Right ventricle myocardium superior (tissue), 1 donor: Measurements from ENCODE around the gene TRIM39. TPM values are rescaled to one million over a fixed set of nuclear protein-coding genes. Genes with fewer than 3 reads are reported as not detected.
A peak's percentile ranks its signal among the peaks of the same experiment; 100 is the strongest.
"Not testable (repeated sequence)": the region's sequence is repeated elsewhere in the genome, so short reads cannot be mapped to it uniquely, and the experiment has no call there.

Experiments
- ATAC-seq: fragments of 200-7000 bp; cut with Tn5 transposase; one replicate; pipeline ENCODE4 v1.9.1; 2020; ENCODE audit warnings: mild to moderate bottlenecking; ENCODE audit not compliant: poor library complexity
- DNase-seq: peaks from one replicate; pipeline ENCODE4 v3.0.0-alpha.2; 2020
- intact Hi-C: fragments of 100-400 bp; cut with DNase I; formaldehyde crosslinking; loops from one replicate; pipeline ENCODE4 v1.11.2; 2022
- total RNA-seq: library from RNA; stranded (reverse); fragmentation: NEBNext Ultra II Directional; extraction: Animal tissue kit (Norgen Biotek cat#: 25700); gene quantifications from one replicate; pipeline ENCODE4 v1.2.1, GENCODE V29; 2021
- donor health status: DM: no; HTN: yes; CAD: no; lungs with severe emphysema.

Gene TRIM39
- total RNA-seq, 1 donor from 2014 or later, result 6.2 TPM

DNA sequence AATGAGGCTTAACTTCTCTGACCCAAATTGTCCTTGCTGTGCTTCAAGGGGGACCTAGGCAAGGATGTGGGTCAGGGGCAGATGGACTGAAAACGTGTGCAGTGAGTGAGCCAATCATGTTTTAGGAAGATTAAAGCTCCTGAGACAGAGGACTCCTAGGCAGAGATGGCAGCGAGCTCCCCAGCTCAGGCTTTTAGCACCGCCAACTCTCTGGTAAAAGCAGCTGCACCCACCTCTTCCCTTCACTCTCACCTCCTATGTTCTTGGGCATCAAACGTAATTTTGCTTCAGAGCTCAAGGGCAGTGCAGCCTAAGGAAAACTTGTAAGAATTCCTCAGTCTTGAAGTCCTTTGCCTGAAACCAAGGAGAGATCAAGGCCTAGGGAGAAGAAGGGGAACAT is 28.6 kb downstream of the TRIM39 start:
- intact Hi-C loops, result no loop called here
- ATAC-seq, result no peak
- no peak for DNase-seq

GRCh38 chr6:30356536-30356935 is 29.8 kb downstream of the TRIM39 start:
- intact Hi-C loops, result no loop called here
- ATAC-seq (no peak), DNase-seq (no peak)

- peak; percentile 53 for ATAC-seq
- intact Hi-C loops, result no loop called here
- DNase-seq, result no peak
These were observed 31.2 kb downstream of the TRIM39 start for GRCh38 chr6:30357678-30358540.

- intact Hi-C loops, result no loop called here
- ATAC-seq (no peak), DNase-seq (no peak)
These were observed 32.5 kb downstream of the TRIM39 start for GRCh38 chr6:30359276-30359675.

DNA sequence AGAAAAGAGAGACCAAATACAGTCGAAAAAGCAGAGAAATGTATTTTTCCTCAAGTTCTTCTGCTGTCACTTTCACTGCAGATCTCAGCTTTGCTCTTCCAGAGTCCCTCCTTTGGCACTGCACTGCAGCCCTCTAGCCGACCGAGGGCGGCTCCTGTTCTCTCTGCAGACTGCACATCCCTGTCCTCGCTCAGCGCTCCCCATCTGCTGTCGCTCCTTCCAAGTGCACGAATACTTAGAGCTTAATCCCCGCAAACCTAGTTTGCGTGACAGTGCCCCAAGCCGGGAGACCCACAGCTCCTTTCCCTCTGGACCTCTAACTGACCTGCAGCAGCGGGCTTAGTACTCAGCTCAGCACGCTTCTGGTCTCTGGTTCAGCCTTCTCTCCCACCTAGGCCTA is 33.4 kb downstream of the TRIM39 start:
- no peak for ATAC-seq
- intact Hi-C loops, result no loop called here
- no peak for DNase-seq

DNA sequence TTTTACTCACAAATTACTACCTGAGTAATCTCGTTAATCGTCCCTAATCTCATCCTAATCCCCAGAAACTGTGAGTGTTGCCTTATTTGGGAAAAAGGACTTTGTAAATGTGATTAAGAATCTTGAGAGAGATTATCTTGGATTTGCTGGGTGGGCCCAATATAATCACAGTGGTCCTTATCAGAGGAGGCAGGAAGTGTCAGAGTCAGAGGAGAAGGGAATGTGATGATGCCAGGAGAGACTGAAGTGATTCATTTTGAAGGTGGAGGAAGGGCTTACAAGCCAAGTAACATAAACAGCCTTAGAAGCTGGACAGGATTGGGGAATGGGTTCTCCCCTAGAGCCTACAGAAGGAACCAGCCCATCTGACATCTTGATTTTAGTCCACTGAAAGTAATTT is 34.9 kb downstream of the TRIM39 start:
- DNase-seq (no peak), ATAC-seq (no peak)
- intact Hi-C loops, result no loop called here

- no peak for ATAC-seq
- intact Hi-C loops, result no loop called here
- no peak for DNase-seq
These were observed 36.7 kb downstream of the TRIM39 start for GRCh38 chr6:30363459-30363858.

GRCh38 chr6:30364591-30364990 is 37.9 kb downstream of the TRIM39 start:
- ATAC-seq, result no peak
- intact Hi-C loops, result no loop called here
- no peak for DNase-seq

GRCh38 chr6:30369280-30369679 is 42.6 kb downstream of the TRIM39 start:
- intact Hi-C loops, DNase-seq, ATAC-seq: not testable (repeated sequence)

- ATAC-seq, result no peak
- DNase-seq, result no peak
- intact Hi-C loops, result no loop called here
These were observed 51.7 kb downstream of the TRIM39 start for GRCh38 chr6:30378290-30378937.

DNA sequence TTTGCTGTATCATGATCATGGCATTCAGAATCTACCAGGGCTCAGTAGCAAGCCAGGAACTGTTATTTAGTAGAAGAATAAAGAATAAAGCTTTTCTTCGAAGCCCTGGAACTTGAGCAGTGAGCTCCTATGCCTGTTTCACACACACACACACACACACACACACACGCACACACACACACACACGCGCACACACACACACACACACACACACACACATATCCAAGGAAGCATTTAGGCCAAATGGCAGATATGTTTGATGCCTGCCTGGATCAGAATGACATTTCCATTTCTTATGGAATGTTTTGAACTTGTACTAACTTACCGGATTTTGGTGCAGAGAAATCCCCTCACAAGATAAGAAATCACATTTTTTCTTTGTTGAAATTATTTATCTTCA is 53.7 kb downstream of the TRIM39 start:
- DNase-seq (no peak), ATAC-seq (no peak)
- intact Hi-C loops, result no loop called here

DNA sequence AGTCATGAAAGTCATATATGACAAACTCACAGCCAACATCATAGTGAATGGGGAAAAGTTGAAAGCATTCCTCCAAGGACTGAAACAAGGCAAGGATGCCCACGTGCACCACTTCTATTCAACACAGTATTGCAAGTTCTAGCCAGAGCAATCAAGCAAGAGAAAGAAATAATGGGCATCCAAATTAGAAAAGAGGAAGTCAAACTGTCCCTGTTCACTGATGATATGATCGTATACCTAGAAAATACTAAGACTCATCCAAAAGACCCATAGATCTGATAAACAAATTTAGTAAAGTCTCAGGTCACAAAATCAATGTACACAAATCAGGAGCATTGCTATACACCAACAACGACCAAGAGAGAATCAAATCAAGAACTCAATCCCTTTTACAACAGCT is 59.4 kb downstream of the TRIM39 start:
- ATAC-seq (no peak), DNase-seq (no peak)
- intact Hi-C loops, result no loop called here

- no peak for DNase-seq
- intact Hi-C loops, result no loop called here
These were observed 64.5 kb downstream of the TRIM39 start for GRCh38 chr6:30391240-30391639.

More at GRCh38 chr6:30391240-30391639, 64.5 kb downstream of the TRIM39 start:
- ATAC-seq, result no peak

Other genes starting within 250 kb of the TRIM39 start
- not detected for gene TRIM31, start 213.8 kb upstream of the TRIM39 start, total RNA-seq
- not detected for gene TRIM40, start 190.8 kb upstream of the TRIM39 start, total RNA-seq
- not detected for gene TRIM10, start 165.7 kb upstream of the TRIM39 start, total RNA-seq
- not detected for gene TRIM15, start 163.4 kb upstream of the TRIM39 start, total RNA-seq
- gene TRIM26, start 113.5 kb upstream of the TRIM39 start, total RNA-seq, result 17.8 TPM
- 25.4 TPM for gene RPP21, start 18.2 kb downstream of the TRIM39 start, total RNA-seq
- gene HLA-E, start 162.6 kb downstream of the TRIM39 start, total RNA-seq, result 145 TPM
- 17.6 TPM for gene GNL1, start 229.6 kb downstream of the TRIM39 start, total RNA-seq
- gene PRR3, start 230.4 kb downstream of the TRIM39 start, total RNA-seq, result 1.4 TPM
- 32.5 TPM for gene ABCF1, start 244.5 kb downstream of the TRIM39 start, total RNA-seq